Measurements from ENCODE around the gene SKP1.
"Not testable (repeated sequence)": the region's sequence is repeated elsewhere in the genome, so short reads cannot be mapped to it uniquely, and the experiment has no call there.

Gene SKP1

GRCh38 chr5:134176511-134177368 is at the start of gene SKP1:
Gene SKP1 (minus strand): TSS chr5:134176950. CDS start chr5:134174022, 2,928 bp downstream.
- TF ChIP-seq CTCF (IDR thresholded peaks at IDR 0.05; ENCODE audit: control insufficient read depth, insufficient read depth, low read depth, low read length, missing control alignments) = no peak
- peak; percentile 25 for DNase-seq (ENCODE audit: low read depth)
- peak within 1 kb of the TSS; percentile 88 for H3K4me3 ChIP-seq (ENCODE audit: control insufficient read depth, low read depth, low read length)

- DNase-seq (ENCODE audit: low read depth) = peak; percentile 94
- H3K4me3 ChIP-seq (ENCODE audit: control insufficient read depth, low read depth, low read length) = peak within 1 kb of the TSS; percentile 70
- TF ChIP-seq CTCF (IDR thresholded peaks at IDR 0.05; ENCODE audit: control insufficient read depth, insufficient read depth, low read depth, low read length, missing control alignments) = no peak
These were observed 49.2 kb upstream of the SKP1 start, which contains the start of gene PPP2CA for GRCh38 chr5:134225780-134226440. Gene PPP2CA (minus strand): TSS chr5:134226073. CDS start chr5:134225861, 212 bp downstream.

- no peak for TF ChIP-seq CTCF (IDR thresholded peaks at IDR 0.05; ENCODE audit: control insufficient read depth, insufficient read depth, low read depth, low read length, missing control alignments)
- peak overlapping the region; percentile 70 for H3K4me3 ChIP-seq (ENCODE audit: control insufficient read depth, low read depth, low read length)
- DNase-seq (ENCODE audit: low read depth) = no peak
These were observed 48.4 kb upstream of the SKP1 start for GRCh38 chr5:134224888-134225779.

GRCh38 chr5:134223406-134224248 is 46.9 kb upstream of the SKP1 start:
- TF ChIP-seq CTCF (IDR thresholded peaks at IDR 0.05; ENCODE audit: control insufficient read depth, insufficient read depth, low read depth, low read length, missing control alignments) = no peak
- H3K4me3 ChIP-seq (ENCODE audit: control insufficient read depth, low read depth, low read length) = peak overlapping the region; percentile 70
- DNase-seq (ENCODE audit: low read depth) = no peak

- not testable (repeated sequence) for H3K4me3 ChIP-seq (ENCODE audit: control insufficient read depth, low read depth, low read length); DNase-seq (ENCODE audit: low read depth)
These were observed 44.9 kb upstream of the SKP1 start for GRCh38 chr5:134221690-134222089.

- H3K4me3 ChIP-seq (ENCODE audit: control insufficient read depth, low read depth, low read length) = no peak overlapping the region
- DNase-seq (ENCODE audit: low read depth) = no peak
- TF ChIP-seq CTCF (IDR thresholded peaks at IDR 0.05; ENCODE audit: control insufficient read depth, insufficient read depth, low read depth, low read length, missing control alignments) = no peak
These were observed 39.0 kb upstream of the SKP1 start for GRCh38 chr5:134215757-134216156.

GRCh38 chr5:134211263-134212031 is 34.7 kb upstream of the SKP1 start:
- DNase-seq (ENCODE audit: low read depth); H3K4me3 ChIP-seq (ENCODE audit: control insufficient read depth, low read depth, low read length): not testable (repeated sequence)

Data from AG09309 (cell line).